ENCODE data around the gene CNTNAP1. TPM values are rescaled to one million over a fixed set of nuclear protein-coding genes. Genes with fewer than 3 reads are reported as not detected.

CNTNAP1 gene
- total and polyA plus RNA-seq, 10 of the 15 experiments (the other 5 are each of a cell fraction or from before 2014, with no cell fraction given) = 0.95 to 29.9 (median 10.4) TPM

GRCh38 chr17:42700586-42701289, 18.4 kb downstream of the CNTNAP1 start:
- Histone ChIP-seq H3K9ac (ENCODE audit: control insufficient read depth, insufficient read depth, low read length) (no peak overlapping the region), H3K4me2 (ENCODE audit: control insufficient read depth, insufficient read depth) (no peak overlapping the region), H4K20me1 (ENCODE audit: control insufficient read depth, insufficient read depth) (no peaks in the 10 kb centered on the region), H3K79me2 (ENCODE audit: control insufficient read depth, insufficient read depth, low read length) (no peaks in the 10 kb centered on the region; the same call in 1 of the 2 replicates), H3K4me1 (ENCODE audit: control insufficient read depth, insufficient read depth, low read length) (peaks cover 37% of the 10 kb centered on the region), H3K4me3 (no peak overlapping the region), H3K27ac (ENCODE audit: control insufficient read depth, insufficient read depth) (no peak overlapping the region), H3K36me3 (ENCODE audit: control insufficient read depth in 2 of 2, insufficient read depth in 2 of 2, low read length in 1 of 2) (peaks cover 13 to 29% of the 10 kb centered on the region in 2 experiments), H3K27me3 (replicated peaks in 1 of 2; ENCODE audit: control insufficient read depth in 2 of 2, insufficient read depth in 2 of 2, low read length in 1 of 2) (no peaks in the 10 kb centered on the region), H3K9me3 (replicated peaks; ENCODE audit: control insufficient read depth, insufficient read depth, low read length) (no peaks in the 10 kb centered on the region), H2AFZ (ENCODE audit: control insufficient read depth, low read depth, low read length) (no peak overlapping the region)
- no peak for DNase-seq (ENCODE audit: low read depth, low spot score)
- ChIA-PET CTCF (interaction anchor here (1.2 to 1.6 kb wide), 2 partner anchors 20 to 122 kb away, joined by 3 to 5 read pairs; partner anchors contain the start of gene PSMC3IP), SMC1A (ENCODE audit: uncharacterized antibody, unreplicated experiment) (no interaction called here), POLR2A (no interaction called here), RAD21 (ENCODE audit: unreplicated experiment) (interaction anchor here (1.7 kb wide), 1 partner anchor 63 kb away, joined by 5 read pairs; no protein-coding TSS in a partner anchor)
- peak; percentile 39; the same call in 1 of the 2 replicates for TF ChIP-seq MTA3 (IDR thresholded peaks at IDR 0.05; ENCODE audit: borderline replicate concordance, low read length)
- TF ChIP-seq, protein P1, sequence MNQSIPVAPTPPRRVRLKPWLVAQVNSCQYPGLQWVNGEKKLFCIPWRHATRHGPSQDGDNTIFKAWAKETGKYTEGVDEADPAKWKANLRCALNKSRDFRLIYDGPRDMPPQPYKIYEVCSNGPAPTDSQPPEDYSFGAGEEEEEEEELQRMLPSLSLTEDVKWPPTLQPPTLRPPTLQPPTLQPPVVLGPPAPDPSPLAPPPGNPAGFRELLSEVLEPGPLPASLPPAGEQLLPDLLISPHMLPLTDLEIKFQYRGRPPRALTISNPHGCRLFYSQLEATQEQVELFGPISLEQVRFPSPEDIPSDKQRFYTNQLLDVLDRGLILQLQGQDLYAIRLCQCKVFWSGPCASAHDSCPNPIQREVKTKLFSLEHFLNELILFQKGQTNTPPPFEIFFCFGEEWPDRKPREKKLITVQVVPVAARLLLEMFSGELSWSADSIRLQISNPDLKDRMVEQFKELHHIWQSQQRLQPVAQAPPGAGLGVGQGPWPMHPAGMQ (IDR thresholded peaks at IDR 0.05; ENCODE audit: borderline replicate concordance) = no peak
- FAIRE-seq = no peak
- BruUV-seq (replicated peaks) = no TSS peak
- 90% methylated on average over 10 of the region's 10 CpGs for WGBS (ENCODE audit: insufficient coverage, insufficient replicate concordance, low lambda C conversion rate, missing lambda C conversion rate)
- in situ Hi-C loops (cut with MboI) (no loop called here), intact Hi-C loops (cut with micrococcal nuclease; ENCODE audit: unreplicated experiment) (no loop called here)
- no peak for ATAC-seq

GRCh38 chr17:42702446-42702845, 20.1 kb downstream of the CNTNAP1 start:
- Histone ChIP-seq H2AFZ (ENCODE audit: control insufficient read depth, low read depth, low read length) (no peak overlapping the region), H3K36me3 (ENCODE audit: control insufficient read depth in 2 of 2, insufficient read depth in 2 of 2, low read length in 1 of 2) (peaks cover 8 to 28% of the 10 kb centered on the region in 2 experiments), H3K4me2 (ENCODE audit: control insufficient read depth, insufficient read depth) (peak overlapping the region; percentile 31; the same call in 1 of the 2 replicates), H3K4me3 (no peak overlapping the region), H3K79me2 (ENCODE audit: control insufficient read depth, insufficient read depth, low read length) (no peaks in the 10 kb centered on the region; the same call in 1 of the 2 replicates), H3K9ac (ENCODE audit: control insufficient read depth, insufficient read depth, low read length) (no peak overlapping the region), H3K27ac (ENCODE audit: control insufficient read depth, insufficient read depth) (peak overlapping the region; percentile 29; the same call in 1 of the 2 replicates), H3K4me1 (ENCODE audit: control insufficient read depth, insufficient read depth, low read length) (peaks cover 50% of the 10 kb centered on the region), H3K27me3 (replicated peaks in 1 of 2; ENCODE audit: control insufficient read depth in 2 of 2, insufficient read depth in 2 of 2, low read length in 1 of 2) (no peaks in the 10 kb centered on the region), H3K9me3 (replicated peaks; ENCODE audit: control insufficient read depth, insufficient read depth, low read length) (no peaks in the 10 kb centered on the region), H4K20me1 (ENCODE audit: control insufficient read depth, insufficient read depth) (no peaks in the 10 kb centered on the region)
- CTCF ChIA-PET = interaction anchor here (2.9 kb wide), 1 partner anchor 124 kb away, joined by 17 read pairs; the partner anchor contains the start of gene PSMC3IP
- RAD21 ChIA-PET (ENCODE audit: unreplicated experiment) = no interaction called here
- ATAC-seq (peak; percentile 7; the same call in 1 of the 3 replicates), DNase-seq (ENCODE audit: low read depth, low spot score) (no peak), FAIRE-seq (no peak)
- TF ChIP-seq IRF4 (IDR thresholded peaks at IDR 0.05; ENCODE audit: low read depth, low read length) (0 out of 2 replicates have a peak, but pooled peaks have one; percentile 28), EED (IDR thresholded peaks at IDR 0.05; ENCODE audit: low read depth) (peak; percentile 60), ZNF622 (IDR thresholded peaks at IDR 0.05) (no peak), SPI1 (IDR thresholded peaks at IDR 0.05; ENCODE audit: borderline replicate concordance, insufficient read depth, low read depth, low read length) (peak; percentile 91)
- TF ChIP-seq, protein P2, sequence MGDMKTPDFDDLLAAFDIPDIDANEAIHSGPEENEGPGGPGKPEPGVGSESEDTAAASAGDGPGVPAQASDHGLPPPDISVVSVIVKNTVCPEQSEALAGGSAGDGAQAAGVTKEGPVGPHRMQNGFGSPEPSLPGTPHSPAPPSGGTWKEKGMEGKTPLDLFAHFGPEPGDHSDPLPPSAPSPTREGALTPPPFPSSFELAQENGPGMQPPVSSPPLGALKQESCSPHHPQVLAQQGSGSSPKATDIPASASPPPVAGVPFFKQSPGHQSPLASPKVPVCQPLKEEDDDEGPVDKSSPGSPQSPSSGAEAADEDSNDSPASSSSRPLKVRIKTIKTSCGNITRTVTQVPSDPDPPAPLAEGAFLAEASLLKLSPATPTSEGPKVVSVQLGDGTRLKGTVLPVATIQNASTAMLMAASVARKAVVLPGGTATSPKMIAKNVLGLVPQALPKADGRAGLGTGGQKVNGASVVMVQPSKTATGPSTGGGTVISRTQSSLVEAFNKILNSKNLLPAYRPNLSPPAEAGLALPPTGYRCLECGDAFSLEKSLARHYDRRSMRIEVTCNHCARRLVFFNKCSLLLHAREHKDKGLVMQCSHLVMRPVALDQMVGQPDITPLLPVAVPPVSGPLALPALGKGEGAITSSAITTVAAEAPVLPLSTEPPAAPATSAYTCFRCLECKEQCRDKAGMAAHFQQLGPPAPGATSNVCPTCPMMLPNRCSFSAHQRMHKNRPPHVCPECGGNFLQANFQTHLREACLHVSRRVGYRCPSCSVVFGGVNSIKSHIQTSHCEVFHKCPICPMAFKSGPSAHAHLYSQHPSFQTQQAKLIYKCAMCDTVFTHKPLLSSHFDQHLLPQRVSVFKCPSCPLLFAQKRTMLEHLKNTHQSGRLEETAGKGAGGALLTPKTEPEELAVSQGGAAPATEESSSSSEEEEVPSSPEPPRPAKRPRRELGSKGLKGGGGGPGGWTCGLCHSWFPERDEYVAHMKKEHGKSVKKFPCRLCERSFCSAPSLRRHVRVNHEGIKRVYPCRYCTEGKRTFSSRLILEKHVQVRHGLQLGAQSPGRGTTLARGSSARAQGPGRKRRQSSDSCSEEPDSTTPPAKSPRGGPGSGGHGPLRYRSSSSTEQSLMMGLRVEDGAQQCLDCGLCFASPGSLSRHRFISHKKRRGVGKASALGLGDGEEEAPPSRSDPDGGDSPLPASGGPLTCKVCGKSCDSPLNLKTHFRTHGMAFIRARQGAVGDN (IDR thresholded peaks at IDR 0.05) = no peak
- intact Hi-C loops (cut with micrococcal nuclease; ENCODE audit: unreplicated experiment) (no loop called here), in situ Hi-C loops (cut with MboI) (no loop called here)
- TSS peak; percentile 44 for BruUV-seq (replicated peaks)
- POLR2A ChIA-PET = interaction anchor here (1.0 kb wide), 1 partner anchor 13 kb away, joined by 3 read pairs; no protein-coding TSS in a partner anchor
- SMC1A ChIA-PET (ENCODE audit: uncharacterized antibody, unreplicated experiment) = interaction anchor here (1.4 to 2.6 kb wide), 3 partner anchors 19 to 95 kb away, joined by 3 to 14 read pairs (median 7); partner anchors contain the start of gene PLEKHH3
- 88% methylated on average over 10 of the region's 11 CpGs for WGBS (ENCODE audit: insufficient coverage, insufficient replicate concordance, low lambda C conversion rate, missing lambda C conversion rate)

Data from GM12878 (cell line).